ENCODE data around the gene RIPPLY3.

RIPPLY3 gene, protein sequence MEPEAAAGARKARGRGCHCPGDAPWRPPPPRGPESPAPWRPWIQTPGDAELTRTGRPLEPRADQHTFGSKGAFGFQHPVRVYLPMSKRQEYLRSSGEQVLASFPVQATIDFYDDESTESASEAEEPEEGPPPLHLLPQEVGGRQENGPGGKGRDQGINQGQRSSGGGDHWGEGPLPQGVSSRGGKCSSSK

DNA sequence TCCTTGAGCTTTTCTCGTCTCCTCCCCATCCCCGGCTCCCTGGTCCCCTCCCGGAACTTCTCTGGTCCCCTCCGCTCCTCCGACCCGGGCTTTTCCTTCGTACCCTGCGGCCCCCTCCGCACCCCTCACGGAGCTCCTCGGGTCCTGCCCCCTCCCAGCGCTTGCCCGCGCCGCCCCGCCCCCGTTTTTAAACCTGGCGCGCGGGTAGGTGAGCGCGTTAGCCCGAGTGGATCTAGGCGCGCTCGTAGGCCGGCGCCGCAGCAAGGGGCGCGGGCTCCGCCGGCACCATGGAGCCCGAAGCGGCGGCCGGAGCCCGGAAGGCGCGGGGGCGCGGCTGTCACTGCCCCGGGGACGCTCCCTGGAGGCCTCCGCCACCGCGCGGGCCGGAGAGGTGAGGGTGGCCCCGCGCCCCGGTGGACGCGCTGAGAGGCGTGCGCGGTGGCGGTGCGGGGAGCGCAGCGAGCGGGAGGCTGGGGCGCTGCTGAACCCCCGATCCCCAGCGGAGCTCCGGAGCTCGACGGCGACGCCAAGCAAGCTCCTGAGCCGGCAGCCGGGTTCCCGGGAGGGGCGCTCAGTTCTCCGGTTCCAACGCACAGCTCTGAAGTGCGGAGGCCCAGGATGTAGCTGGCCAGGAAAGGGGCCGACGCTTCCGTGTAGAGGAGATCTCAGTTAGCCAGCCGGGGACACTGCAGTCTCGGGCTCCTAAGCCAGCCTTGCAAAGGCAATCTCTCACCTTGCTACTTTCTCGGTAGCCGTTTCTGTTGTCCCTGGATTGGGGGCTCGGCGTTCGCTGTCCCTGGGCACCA lies at the start of gene RIPPLY3:
Gene RIPPLY3 (plus strand): TSS at position 217 of the 806 bp plus-strand sequence. CDS start 71 bp downstream, at position 288.
- DNase-seq (ENCODE audit: low read depth in 3 of 3, low spot score in 1 of 3) = no peak

DNA sequence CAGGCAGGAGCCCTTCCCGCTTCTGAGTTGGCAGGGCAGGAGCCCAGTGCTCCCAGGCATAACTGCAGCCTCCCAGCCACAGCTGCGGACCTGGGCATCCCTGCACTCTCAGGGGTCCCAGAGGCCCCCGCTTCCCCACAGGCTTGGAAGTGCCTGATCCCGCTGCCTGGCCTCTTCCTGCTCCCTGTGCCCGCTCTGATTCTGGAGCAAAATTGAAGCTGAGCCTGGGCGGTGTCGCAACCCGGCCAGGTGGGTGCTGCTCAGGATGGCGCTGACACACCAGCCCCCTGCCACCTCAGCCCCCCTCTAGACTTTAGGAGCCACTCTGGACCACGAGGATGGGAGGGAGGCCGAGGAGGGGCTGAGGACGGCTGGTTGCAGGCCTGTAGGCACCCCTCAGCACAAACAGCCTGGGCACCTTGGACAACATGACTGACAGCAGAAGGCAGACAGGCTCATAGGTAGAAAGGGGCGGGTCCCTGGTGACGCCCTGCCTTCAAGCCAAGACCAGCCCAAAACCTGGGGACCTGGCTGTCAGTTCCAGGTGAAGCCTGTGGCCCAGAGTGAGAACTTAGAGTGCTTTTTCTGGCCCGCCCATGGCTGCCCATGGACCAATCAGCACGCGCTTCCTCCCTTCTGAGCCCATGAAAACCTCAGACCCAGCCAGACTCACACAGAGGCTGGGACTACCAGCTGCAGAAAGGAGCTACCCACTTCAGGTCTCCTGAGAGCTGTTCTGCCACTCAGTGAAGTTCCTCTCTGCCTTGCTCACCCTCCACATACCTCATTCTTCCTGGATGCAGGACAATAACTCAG lies 47.3 kb upstream of the RIPPLY3 start:
- DNase-seq (ENCODE audit: low read depth in 3 of 3, low spot score in 1 of 3) = no peak

DNA sequence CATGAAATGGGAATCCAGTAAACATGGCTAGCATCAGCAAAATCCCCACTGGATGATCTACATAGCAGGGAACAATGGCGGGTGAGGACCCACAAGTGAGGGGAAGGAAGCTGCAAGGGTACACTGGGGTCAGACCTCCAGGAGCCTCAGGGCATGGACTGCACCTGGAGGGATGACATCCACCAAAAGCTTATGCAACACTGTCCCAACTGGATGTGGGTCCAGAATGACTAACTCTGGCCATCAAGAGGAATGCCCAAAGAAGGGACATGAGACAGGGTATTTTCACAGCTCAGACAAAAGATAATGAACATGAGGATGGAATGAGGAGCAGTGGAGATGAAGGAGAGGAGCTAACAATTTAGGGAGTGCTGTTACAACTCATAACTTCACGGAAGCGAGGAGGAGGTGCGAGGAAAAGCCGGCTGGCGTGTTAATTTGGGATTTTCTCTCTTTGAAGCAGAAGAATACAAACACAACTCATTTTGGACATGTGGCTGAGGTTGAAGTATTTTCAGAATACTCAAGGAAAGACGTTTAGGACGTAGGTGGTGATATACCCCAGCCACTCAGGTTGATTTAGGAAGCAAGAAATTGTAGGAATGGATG lies 45.7 kb upstream of the RIPPLY3 start:
- DNase-seq (ENCODE audit: low read depth in 3 of 3, low spot score in 1 of 3) = no peak

DNA sequence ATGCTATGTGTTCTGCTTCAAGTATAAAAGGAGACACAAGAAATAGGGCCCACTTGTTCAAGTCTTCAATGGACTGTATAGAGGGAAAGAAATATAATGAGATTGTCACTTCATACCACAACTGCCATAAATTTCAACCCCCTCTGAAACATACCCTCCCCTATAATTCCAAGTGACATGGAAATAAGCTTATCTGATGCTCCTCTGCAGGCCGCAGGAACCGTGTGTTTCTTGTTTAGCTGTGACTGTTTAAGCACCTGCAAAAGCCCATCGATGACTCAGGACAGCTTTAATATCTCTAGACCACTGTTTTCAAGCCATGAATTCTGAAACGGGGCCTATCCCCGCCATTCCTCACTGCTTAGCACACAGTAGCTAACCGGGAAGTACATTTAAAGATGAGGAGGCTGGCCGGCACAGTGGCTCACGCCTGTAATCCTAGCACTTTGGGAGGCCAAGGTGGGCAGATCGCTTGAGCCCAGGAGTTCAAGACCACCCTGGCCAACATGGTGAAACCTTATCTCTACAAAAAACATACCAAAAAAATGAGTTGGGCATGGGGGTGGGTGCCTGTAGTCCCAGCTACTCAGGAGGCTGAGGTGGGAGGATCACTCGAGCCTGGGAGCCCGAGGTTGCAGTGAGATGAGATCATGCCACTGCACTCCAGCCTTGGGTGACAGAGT lies 44.3 kb upstream of the RIPPLY3 start:
- DNase-seq (ENCODE audit: low read depth in 3 of 3, low spot score in 1 of 3) = no peak

DNA sequence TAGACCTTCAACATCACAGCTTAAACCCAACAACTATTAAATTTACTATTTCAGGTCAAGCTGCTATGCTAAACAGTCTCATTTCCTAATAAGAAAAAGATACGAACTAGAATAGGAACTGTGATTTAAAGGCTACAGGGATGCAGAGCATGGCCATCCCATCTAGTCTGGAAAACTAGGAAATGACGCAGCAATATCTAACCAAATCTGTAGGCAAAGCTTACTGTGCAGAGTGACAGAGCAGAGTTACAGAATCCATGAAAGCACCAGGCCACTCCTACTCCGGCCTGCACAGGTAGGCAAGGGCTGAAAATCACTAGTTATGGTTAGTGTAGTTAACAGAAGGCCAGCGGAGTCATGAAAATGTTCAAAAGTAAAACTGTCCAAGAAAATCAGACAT lies 42.1 kb upstream of the RIPPLY3 start:
- DNase-seq (ENCODE audit: low read depth in 3 of 3, low spot score in 1 of 3) = no peak

DNA sequence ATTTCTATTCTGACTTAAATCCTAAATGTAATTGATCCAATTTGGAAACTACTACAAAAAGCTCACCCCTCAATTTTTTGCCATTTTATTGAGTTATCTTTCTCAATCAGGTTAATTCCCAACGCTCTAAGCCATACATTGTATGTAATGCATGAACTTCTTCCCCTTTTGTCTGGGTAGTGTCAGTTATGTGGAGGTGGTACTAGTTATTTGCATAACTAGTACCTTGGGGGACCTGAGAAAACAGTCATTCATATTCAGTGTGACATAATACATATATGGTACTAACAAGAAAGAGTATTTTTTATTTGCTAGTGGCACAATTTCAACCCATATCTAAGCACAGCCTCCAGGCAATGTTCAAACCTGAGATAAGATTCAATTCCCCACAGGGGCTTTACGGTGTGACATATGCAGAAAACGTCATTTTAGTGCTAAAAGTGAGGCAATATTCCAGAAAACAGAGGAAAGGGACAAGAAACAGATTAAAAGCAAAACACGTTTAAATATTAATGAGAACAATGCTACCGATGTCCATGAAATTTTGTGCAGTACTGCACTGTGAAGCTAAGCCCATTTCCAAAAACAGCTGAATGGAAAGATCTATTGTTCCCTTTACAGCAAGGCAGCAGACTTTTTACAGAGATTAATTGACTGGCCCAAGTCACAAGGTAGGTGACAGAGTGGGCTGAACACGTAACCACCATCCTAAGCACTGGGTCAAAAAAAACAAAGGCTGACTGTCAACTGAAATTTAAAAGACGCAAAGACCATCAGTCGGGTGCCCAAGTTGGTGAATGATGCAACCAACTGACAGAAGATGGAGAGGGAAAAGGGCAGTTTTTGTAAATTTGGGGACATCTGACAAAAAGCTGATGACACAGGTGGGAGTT lies 41.4 kb upstream of the RIPPLY3 start:
- DNase-seq (ENCODE audit: low read depth in 3 of 3, low spot score in 1 of 3) = no peak

DNA sequence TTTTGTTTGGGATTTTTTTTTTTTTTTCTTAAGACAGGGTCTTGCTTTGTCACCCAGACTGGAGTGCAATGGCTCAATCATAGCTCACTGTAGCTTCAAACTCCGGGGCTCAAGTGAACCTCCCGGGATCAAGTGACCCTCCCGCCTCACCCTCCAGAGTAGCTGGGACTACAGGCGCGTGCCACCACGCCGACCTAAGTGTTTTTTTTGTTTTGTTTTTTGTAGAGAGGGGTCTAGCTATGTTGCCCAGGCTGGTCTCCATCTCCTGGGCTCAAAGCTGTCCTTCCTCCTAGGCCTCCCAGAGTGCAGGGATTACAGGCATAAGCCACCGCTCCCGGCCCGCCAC lies 40.8 kb upstream of the RIPPLY3 start:
- DNase-seq (ENCODE audit: low read depth in 3 of 3, low spot score in 1 of 3) = no peak

DNA sequence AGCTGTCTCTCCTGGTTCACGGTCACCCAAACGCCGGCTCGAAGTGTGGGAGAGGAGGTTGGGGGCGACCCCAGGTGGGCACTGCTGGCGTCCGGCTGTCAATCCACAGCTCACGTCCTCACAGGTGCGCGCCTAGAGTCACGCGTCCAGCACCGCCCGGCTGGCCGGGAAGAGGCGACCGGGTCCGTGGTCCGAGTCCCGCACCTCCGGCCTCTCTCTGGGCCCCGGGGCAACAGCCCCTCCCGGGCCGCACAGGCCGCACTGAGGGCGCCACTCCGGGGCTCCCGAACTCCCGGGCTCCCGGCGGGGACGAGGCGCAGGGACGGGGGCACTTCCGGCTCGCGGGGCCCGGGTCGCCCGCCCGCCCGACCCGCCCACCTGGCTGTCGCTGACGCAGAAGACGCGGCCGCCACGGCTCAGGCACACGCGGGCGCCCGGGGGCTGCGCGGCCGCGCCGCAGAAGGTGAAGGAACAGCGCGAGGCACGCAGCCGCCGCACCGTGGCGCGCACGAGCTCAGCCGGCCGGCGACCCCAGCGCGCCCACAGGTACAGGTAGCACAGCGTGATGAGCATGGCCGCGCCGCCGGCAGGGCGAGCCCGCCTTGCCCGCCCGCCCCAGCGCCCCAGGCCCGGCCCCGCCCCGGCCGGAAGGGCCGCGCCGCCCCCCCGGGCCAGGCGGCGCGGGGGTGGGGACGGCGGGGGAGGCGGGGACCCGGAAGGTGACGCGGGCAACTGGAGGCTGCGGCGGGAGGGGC lies 40.3 kb upstream of the RIPPLY3 start, which contains the start of gene HLCS:
Gene HLCS (minus strand): TSS at position 604 of the 755 bp plus-strand sequence. CDS start 31 bp downstream, at position 573.
- DNase-seq (ENCODE audit: low read depth in 3 of 3, low spot score in 1 of 3) = peak; percentile 17 to 64 (median 55)

DNA sequence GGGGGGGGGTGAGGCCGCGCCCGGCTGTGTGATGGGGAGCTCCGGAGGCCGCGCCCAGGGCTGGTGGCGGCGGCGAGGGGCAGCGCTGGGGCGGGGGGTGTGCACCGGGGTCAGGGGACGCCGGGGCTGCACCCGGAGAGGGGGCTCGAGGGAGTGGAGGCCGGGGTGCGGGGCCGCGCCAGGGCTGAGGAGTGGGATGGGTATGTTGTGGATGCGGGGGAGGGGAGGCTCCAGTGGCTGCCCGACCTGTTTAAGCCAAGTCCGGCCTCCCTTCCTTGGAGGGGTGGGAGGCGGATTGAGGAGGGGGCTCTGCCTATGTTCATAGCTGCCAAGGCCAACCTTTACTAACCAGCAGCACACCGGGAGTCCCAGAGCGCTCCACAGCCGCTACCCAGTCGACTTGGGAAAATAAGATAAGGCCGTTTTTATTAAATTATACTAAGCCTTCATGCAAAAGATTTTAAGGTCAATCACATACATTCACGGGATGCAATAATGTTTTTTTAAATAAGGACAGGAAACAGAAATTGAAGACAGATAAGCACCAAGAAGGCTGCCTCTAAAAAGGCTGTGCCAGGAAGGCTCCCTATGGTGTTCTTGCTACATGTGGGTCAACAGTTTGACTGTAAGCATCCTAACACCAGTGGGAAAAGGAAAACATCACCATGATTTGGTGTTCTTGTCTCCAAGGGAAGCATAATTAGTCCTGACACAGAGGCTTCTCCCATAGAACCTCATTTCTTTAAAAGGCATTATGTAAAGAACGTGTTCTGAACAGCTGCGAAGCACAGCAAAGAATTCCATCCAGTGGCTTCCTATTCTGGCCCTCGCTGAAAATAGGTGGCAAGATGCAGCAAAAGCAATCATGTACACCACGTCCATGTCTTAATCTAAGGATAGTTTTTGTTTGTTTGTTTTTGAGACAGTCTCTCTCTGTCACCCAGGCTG lies 39.4 kb upstream of the RIPPLY3 start:
- no peak for DNase-seq (ENCODE audit: low read depth in 3 of 3, low spot score in 1 of 3)

DNA sequence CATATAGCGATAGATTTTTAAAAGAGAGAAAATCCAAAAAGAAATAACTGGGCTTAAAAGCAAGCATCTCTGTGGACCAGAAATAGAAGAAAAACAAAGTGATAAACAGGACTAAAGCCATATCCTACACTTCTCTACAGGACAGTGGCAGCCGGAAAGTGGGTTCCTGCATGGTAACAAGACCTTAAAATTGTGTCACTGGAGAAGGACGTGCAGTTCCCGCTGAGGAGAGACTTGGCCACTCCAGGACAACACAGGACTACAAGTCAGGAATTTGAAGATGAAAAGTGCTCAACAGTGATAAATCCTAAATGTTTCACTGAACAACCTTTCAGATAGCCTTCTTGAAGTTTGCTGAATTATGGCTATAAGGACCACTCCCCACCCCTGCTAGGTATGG lies 38.1 kb upstream of the RIPPLY3 start:
- no peak for DNase-seq (ENCODE audit: low read depth in 3 of 3, low spot score in 1 of 3)

DNA sequence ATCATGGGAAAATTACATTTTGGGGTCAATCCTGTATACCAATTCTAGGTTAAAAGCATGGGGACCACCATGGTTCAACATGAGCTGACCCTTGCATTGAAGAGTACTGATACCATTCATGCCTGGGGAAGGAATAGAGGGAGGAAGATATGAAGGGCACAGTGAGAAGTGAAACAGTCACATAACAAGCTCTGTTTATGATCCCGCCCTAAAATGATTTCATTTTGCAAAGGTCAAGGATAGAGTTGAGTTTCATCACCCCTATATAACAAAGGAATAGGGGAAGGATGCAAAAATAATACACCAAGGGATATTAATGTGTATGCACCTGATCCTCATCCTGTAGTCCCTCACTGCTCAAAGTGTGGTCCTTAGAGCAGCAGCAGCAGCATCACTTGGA lies 37.5 kb upstream of the RIPPLY3 start:
- no peak for DNase-seq (ENCODE audit: low read depth in 3 of 3, low spot score in 1 of 3)

DNA sequence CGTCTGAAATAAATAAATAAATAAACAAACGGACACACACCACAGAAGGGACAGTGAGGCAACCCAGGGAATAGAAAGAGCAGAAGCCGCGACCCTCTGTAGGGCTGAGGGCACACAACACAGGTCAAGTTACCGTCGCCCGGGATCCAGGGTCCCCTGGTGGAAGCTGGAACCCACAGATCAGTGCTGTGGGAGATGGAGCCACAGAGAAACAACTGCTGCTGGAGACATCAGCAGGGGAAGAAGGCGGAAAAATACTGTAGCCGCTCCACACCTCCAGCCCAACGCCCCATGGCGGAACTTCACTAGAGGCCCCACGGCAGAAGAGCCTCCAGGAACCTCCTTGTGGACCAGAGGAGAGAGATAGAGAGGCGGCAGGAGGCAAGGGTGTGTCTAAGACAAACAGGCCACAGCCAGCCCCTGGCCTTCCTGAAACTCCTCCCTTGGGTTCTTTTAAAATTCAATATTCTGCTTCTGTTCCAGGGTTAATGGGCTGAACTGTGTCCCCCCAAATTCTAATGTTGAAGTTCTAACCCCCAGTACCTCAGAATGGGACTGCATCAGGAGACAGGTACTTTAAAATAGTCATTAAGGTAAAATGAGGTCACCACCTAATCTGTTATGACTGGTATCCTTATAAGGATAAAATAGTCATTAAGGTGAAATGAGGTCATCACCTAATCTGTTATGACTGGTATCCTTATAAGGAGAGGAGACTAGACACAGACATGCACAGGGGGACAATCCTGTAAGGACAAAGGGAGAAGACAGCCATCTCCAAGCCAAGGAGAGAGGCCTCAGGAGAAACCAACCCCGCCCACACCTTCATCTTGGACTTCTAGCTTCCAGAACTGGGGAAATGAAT lies 32.3 kb upstream of the RIPPLY3 start:
- DNase-seq (ENCODE audit: low read depth in 3 of 3, low spot score in 1 of 3) = no peak

DNA sequence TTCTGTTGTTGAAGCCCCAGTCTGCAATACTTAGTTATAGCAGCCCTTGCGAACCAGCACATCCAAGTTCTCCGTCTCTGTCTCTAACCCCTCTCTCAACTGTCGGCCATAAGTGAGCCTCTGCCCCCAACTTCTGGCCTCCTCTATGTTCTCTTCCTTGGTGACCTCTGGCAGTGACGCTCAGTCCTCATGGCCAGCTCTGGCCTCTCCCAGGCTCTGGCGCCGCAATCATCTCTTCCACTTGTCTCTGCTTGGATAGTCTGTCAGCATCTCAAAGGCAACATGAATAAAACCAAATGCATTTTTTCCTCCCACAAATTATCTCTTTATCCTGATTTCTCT lies 31.7 kb upstream of the RIPPLY3 start:
- DNase-seq (ENCODE audit: low read depth in 3 of 3, low spot score in 1 of 3) = no peak

DNA sequence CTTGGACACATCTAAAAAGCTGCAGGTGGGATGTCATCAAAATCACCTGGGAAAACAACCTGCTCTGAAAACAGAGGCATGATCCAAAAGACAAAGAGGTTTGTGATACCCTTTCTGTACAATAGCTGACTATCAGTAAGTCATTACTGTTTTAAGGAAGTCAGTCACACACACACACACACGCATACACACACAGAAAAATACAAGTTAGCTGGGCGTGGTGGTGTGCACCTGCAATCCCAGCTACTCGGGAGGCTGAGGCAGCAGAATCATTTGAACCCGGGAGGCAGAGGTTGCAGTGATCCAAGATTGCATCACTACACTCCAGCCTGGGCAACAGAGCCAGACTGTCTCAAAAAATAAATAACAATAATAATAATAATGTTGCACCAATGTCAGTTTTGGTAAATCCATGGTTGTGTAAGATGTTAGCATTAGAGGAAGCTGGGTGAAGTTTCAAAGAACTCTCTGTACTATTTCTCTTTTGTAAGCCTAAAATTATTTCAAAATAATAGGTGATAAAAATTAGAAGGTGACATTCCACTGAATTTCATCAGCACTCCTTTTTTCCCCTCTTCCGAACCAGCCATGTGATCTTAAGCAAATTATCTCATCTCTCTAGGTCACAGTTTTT lies 30.2 kb upstream of the RIPPLY3 start:
- no peak for DNase-seq (ENCODE audit: low read depth in 3 of 3, low spot score in 1 of 3)

DNA sequence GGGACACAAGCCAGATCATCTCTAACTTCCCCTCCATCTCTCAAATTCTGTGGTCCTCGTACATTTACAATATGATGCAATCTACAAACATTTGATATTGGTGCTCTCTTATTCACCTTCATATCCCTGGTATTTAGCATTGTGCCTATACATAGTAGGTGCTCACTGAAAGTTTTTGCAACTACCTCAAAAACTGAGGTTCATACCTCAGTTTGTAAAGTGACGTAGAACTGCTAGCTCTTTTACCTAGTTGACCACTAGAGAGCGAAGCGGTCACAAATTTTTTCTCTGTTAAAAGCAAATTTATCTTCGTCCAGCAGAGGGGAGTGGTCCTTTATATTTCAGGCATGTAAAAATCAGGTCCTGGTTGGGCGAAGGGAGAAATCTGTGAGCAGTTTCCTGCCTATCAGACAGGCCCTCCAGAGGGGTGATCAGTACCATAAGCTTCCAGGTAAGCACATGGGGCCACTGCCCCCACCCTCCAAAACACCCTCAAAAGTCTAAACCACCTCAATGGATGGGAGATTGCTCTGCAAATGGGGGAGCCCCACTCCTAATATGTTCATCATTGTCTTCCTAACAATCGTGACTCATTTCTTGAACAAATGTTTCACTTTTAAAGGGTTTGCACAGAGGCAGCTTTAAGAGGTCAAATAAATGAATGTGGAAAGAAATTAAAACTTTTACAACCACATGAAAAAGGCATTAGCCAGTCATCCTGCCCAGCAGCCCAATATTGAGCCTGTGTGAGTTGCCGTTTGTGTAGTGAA lies 29.4 kb upstream of the RIPPLY3 start:
- DNase-seq (ENCODE audit: low read depth in 3 of 3, low spot score in 1 of 3) = no peak

Measured in stimulated activated CD4-positive, alpha-beta T cell treated with anti-CD3 and anti-CD28 coated beads, TNF-alpha, amount 100 ng/mL, for 1 hour (primary cell).